A549 (cell line): ENCODE data around the gene TMEM248.

Experiments
- CEBPB ChIP-seq, 2 experiments: fragments of >200 bp in 1 of 2; sonication (Bioruptor Twin) in 1 of 2; formaldehyde crosslinking in 1 of 2; IDR thresholded peaks; 2 replicates each; pipeline ENCODE4 v1.6.1; 2012 to 2016
- CTCF ChIP-seq: fragments of >200 bp; sonication (Bioruptor Twin); formaldehyde crosslinking; IDR thresholded peaks from 3 replicates; pipeline ENCODE4 v1.5.1; 2016
- EHF ChIP-seq: fragments of 250-450 bp; sonication (Bioruptor Pico); IDR thresholded peaks from 2 replicates; pipeline ENCODE4 v1.5.0; 2020; ENCODE audit warnings: mild to moderate bottlenecking
- HOXA7 ChIP-seq: fragments of 250-450 bp; sonication (Bioruptor Pico); IDR thresholded peaks from 2 replicates; pipeline ENCODE4 v1.5.0; 2020; ENCODE audit warnings: mild to moderate bottlenecking, moderate library complexity
- JUNB ChIP-seq: fragments of >200 bp; sonication (Bioruptor Twin); formaldehyde crosslinking; IDR thresholded peaks from 2 replicates; pipeline ENCODE4 v1.6.1; 2016
- MAX ChIP-seq: IDR thresholded peaks from 2 replicates; pipeline ENCODE4 v1.6.1; 2012
- MYC ChIP-seq: IDR thresholded peaks from 2 replicates; pipeline ENCODE4 v1.6.1; 2012; ENCODE audit warnings: mild to moderate bottlenecking, inconsistent platforms, low read length, improper control_type of control experiment, borderline replicate concordance
- NFE2L2 ChIP-seq: fragments of 150-350 bp; conservative IDR thresholded peaks from 2 replicates; pipeline ENCODE4 v1.6.1; 2014; ENCODE audit warnings: low read length
- POLR2A ChIP-seq: IDR thresholded peaks from 2 replicates; pipeline ENCODE4 v1.6.1; 2012; ENCODE audit warnings: mild to moderate bottlenecking, low read length
- RAD21 ChIP-seq, 2 experiments: fragments of >200 bp in 1 of 2; sonication (Bioruptor Twin) in 1 of 2; formaldehyde crosslinking in 1 of 2; IDR thresholded peaks in 1 of 2; conservative IDR thresholded peaks in 1 of 2; 2 replicates in 1 of 2; 3 replicates in 1 of 2; pipeline ENCODE4 v1.6.1; 2012 to 2018; ENCODE audit warnings: inconsistent platforms in 1 of 2
- RARB ChIP-seq: fragments of 250-450 bp; sonication (Bioruptor Pico); IDR thresholded peaks from 2 replicates; pipeline ENCODE4 v1.8.0; 2021; ENCODE audit warnings: mild to moderate bottlenecking, moderate library complexity
- RFX5 ChIP-seq: fragments of 450-650 bp; IDR thresholded peaks from 2 replicates; pipeline ENCODE4 v1.7.1; 2014; ENCODE audit warnings: antibody characterized with exemption, mild to moderate bottlenecking, moderate library complexity
- ZFP36 ChIP-seq: fragments of 450-650 bp; IDR thresholded peaks from 2 replicates; pipeline ENCODE4 v1.6.1; 2014; ENCODE audit warnings: borderline replicate concordance; ENCODE audit not compliant: partially characterized antibody
- ZSCAN20 ChIP-seq: fragments of 250-450 bp; sonication (Bioruptor Pico); IDR thresholded peaks from 2 replicates; pipeline ENCODE4 v1.8.0; 2022; ENCODE audit warnings: mild to moderate bottlenecking, moderate library complexity

GRCh38 chr7:66912195-66912594 is 8.8 kb upstream of the TMEM248 start:
- TF ChIP-seq EHF (CRISPR knock-in tag) (no peak), JUNB (no peak), POLR2A (no peak), MYC (no peak), HOXA7 (no peak), CTCF (no peak), ZFP36 (no peak), CEBPB (IDR thresholded peaks at IDR 0.05) (no peak), RARB (CRISPR knock-in tag) (no peak), MAX (no peak), RAD21 (conservative IDR thresholded peaks at IDR 0.05 in 1 of 2, IDR thresholded peaks at IDR 0.05 in 1 of 2) (no peak), RFX5 (no peak), NFE2L2 (no peak), ZSCAN20 (CRISPR knock-in tag) (no peak)
